ENCODE results near the gene PICALM. TPM values are rescaled to one million over a fixed set of nuclear protein-coding genes. Genes with fewer than 3 reads are reported as not detected.
A peak's percentile ranks its signal among the peaks of the same experiment; 100 is the strongest.

PICALM gene
- total and polyA plus RNA-seq, 2 of the 13 experiments (the other 11 are each of a cell fraction or from before 2014, with no cell fraction given), result 97.6 to 154 TPM

DNA sequence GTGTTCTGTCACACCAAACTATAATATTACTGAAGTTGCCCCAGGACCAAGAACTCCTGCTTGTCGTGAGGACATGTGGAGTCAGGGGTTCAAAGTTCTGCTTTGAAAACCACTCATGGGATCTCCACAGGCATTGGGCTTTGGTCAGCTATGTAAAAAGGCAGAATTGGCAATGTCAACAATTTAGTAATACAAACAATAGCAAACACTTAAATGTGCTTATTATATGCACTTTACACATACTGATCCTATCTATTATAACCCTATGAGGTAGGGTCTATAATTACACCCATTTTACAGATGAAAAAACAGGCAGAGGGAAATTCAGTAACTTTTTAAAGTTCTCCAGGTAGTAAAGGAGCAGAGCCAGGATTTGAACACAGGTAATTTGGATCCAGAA, 119.1 kb downstream of the PICALM start (continued):
- no peak for TF ChIP-seq LCORL (IDR thresholded peaks at IDR 0.05)
- no peak for TF ChIP-seq LCORL (CRISPR knock-in tag; IDR thresholded peaks at IDR 0.05)
- TF ChIP-seq ZNF7 (CRISPR knock-in tag; IDR thresholded peaks at IDR 0.05), result no peak
- no peak for TF ChIP-seq NR3C1 (CRISPR knock-in tag; IDR thresholded peaks at IDR 0.05)
- no peak for TF ChIP-seq THYN1 (CRISPR knock-in tag; IDR thresholded peaks at IDR 0.05; ENCODE audit: borderline replicate concordance, low read depth)
- TF ChIP-seq, protein P1, sequence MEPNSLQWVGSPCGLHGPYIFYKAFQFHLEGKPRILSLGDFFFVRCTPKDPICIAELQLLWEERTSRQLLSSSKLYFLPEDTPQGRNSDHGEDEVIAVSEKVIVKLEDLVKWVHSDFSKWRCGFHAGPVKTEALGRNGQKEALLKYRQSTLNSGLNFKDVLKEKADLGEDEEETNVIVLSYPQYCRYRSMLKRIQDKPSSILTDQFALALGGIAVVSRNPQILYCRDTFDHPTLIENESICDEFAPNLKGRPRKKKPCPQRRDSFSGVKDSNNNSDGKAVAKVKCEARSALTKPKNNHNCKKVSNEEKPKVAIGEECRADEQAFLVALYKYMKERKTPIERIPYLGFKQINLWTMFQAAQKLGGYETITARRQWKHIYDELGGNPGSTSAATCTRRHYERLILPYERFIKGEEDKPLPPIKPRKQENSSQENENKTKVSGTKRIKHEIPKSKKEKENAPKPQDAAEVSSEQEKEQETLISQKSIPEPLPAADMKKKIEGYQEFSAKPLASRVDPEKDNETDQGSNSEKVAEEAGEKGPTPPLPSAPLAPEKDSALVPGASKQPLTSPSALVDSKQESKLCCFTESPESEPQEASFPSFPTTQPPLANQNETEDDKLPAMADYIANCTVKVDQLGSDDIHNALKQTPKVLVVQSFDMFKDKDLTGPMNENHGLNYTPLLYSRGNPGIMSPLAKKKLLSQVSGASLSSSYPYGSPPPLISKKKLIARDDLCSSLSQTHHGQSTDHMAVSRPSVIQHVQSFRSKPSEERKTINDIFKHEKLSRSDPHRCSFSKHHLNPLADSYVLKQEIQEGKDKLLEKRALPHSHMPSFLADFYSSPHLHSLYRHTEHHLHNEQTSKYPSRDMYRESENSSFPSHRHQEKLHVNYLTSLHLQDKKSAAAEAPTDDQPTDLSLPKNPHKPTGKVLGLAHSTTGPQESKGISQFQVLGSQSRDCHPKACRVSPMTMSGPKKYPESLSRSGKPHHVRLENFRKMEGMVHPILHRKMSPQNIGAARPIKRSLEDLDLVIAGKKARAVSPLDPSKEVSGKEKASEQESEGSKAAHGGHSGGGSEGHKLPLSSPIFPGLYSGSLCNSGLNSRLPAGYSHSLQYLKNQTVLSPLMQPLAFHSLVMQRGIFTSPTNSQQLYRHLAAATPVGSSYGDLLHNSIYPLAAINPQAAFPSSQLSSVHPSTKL (CRISPR knock-in tag; IDR thresholded peaks at IDR 0.05), result peak; percentile 50
- TF ChIP-seq HMG20A (CRISPR knock-in tag; IDR thresholded peaks at IDR 0.05; ENCODE audit: borderline replicate concordance), result 0 out of 2 replicates have a peak, but pooled peaks have one; percentile 44
- peak; percentile 39; the same call in 1 of the 2 replicates for TF ChIP-seq ZMYM4 (CRISPR knock-in tag; IDR thresholded peaks at IDR 0.05)
- no peak for TF ChIP-seq SOX6 (IDR thresholded peaks at IDR 0.05)
- TF ChIP-seq SOX6 (CRISPR knock-in tag; IDR thresholded peaks at IDR 0.05), result peak; percentile 36; the same call in 1 of the 2 replicates
- TF ChIP-seq, protein P2, sequence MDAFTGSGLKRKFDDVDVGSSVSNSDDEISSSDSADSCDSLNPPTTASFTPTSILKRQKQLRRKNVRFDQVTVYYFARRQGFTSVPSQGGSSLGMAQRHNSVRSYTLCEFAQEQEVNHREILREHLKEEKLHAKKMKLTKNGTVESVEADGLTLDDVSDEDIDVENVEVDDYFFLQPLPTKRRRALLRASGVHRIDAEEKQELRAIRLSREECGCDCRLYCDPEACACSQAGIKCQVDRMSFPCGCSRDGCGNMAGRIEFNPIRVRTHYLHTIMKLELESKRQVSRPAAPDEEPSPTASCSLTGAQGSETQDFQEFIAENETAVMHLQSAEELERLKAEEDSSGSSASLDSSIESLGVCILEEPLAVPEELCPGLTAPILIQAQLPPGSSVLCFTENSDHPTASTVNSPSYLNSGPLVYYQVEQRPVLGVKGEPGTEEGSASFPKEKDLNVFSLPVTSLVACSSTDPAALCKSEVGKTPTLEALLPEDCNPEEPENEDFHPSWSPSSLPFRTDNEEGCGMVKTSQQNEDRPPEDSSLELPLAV (CRISPR knock-in tag; conservative IDR thresholded peaks at IDR 0.05; ENCODE audit: low read depth), result no peak
- TF ChIP-seq POGZ (CRISPR knock-in tag; IDR thresholded peaks at IDR 0.05), result 0 out of 2 replicates have a peak, but pooled peaks have one; percentile 29
- no peak for TF ChIP-seq ZNF761 (CRISPR knock-in tag; conservative IDR thresholded peaks at IDR 0.05)
- no peak for TF ChIP-seq NFKBIZ (CRISPR knock-in tag; IDR thresholded peaks at IDR 0.05)
- TF ChIP-seq CC2D1A (CRISPR knock-in tag; IDR thresholded peaks at IDR 0.05), result no peak
- TF ChIP-seq EP300 (IDR thresholded peaks at IDR 0.05; ENCODE audit: low read depth in 2 of 2, low read length in 2 of 2), result 0 out of 4 replicates have a peak, but pooled peaks of 1 of the 2 experiments have one; percentile 13
- TF ChIP-seq EP300 (CRISPR knock-in tag; IDR thresholded peaks at IDR 0.05; ENCODE audit: borderline replicate concordance), result no peak
- no peak for TF ChIP-seq SATB2 (CRISPR knock-in tag; IDR thresholded peaks at IDR 0.05)
- TF ChIP-seq MIER3 (CRISPR knock-in tag; IDR thresholded peaks at IDR 0.05; ENCODE audit: borderline replicate concordance), result peak; percentile 19; the same call in 1 of the 2 replicates
- TF ChIP-seq SRF (IDR thresholded peaks at IDR 0.05; ENCODE audit: low read depth, low read length), result no peak
- TF ChIP-seq SOX13 (IDR thresholded peaks at IDR 0.05), result no peak
- peak in 1 of 2 experiments; percentile 40; a peak in 1 of 4 replicates for TF ChIP-seq SOX13 (CRISPR knock-in tag; conservative IDR thresholded peaks at IDR 0.05 in 1 of 2, IDR thresholded peaks at IDR 0.05 in 1 of 2)
- TF ChIP-seq ZNF629 (CRISPR knock-in tag; conservative IDR thresholded peaks at IDR 0.05), result peak; percentile 80
- TF ChIP-seq PTBP1 (IDR thresholded peaks at IDR 0.05; ENCODE audit: low read depth, low read length, poor library complexity, severe bottlenecking), result no peak
- 0 out of 2 replicates have a peak, but pooled peaks have one; percentile 67 for TF ChIP-seq ZNF644 (CRISPR knock-in tag; IDR thresholded peaks at IDR 0.05; ENCODE audit: low read depth)
